H1 (cell line): ENCODE results near the gene CCDC171.

Experiments
- BACH1 ChIP-seq: IDR thresholded peaks from 2 replicates; pipeline ENCODE4 v1.6.1; 2012; ENCODE audit warnings: low read length, improper control_type of control experiment
- CREB1 ChIP-seq: IDR thresholded peaks from 2 replicates; pipeline ENCODE4 v1.6.1; 2012; ENCODE audit warnings: inconsistent platforms
- TF ChIP-seq, protein P1 (sequence below), 3 experiments: IDR thresholded peaks; 1 replicate in 2 of 3; 2 replicates in 1 of 3; pipeline versions ENCODE4 v1.5.1 to v1.6.1; 2011; ENCODE audit warnings: low read length in 3 of 3, mild to moderate bottlenecking in 3 of 3, inconsistent platforms in 2 of 3, low read depth in 1 of 3, moderate library complexity in 1 of 3; ENCODE audit not compliant: insufficient read depth in 1 of 3; ENCODE audit errors: control extremely low read depth in 1 of 3

DNA sequence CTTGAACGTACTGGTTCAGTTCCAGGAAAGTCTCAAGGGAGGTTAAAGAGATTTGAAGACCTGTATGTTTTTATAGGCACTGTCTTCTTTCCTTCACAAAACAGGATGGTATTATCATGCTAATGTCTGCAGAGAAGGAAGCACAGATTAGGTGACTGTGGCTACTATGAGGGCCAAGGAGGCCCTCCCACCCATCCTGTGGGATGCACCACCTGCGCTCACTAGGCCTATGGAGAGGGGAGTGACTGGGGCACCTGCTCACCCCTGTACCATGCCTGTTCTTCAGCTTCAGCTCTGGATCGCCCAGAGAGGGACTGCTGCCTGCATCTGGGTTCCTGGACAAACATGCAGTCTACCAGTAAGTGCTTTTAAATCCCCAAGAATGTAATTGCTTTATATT lies 469.4 kb downstream of the CCDC171 start:
- TF ChIP-seq CREB1 (no peak), BACH1 (no peak)
- TF ChIP-seq, protein P1, sequence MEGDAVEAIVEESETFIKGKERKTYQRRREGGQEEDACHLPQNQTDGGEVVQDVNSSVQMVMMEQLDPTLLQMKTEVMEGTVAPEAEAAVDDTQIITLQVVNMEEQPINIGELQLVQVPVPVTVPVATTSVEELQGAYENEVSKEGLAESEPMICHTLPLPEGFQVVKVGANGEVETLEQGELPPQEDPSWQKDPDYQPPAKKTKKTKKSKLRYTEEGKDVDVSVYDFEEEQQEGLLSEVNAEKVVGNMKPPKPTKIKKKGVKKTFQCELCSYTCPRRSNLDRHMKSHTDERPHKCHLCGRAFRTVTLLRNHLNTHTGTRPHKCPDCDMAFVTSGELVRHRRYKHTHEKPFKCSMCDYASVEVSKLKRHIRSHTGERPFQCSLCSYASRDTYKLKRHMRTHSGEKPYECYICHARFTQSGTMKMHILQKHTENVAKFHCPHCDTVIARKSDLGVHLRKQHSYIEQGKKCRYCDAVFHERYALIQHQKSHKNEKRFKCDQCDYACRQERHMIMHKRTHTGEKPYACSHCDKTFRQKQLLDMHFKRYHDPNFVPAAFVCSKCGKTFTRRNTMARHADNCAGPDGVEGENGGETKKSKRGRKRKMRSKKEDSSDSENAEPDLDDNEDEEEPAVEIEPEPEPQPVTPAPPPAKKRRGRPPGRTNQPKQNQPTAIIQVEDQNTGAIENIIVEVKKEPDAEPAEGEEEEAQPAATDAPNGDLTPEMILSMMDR (IDR thresholded peaks at IDR 0.05; ENCODE audit: control extremely low read depth in 1 of 3, insufficient read depth in 1 of 3, low read depth in 1 of 3, low read length in 3 of 3) = no peak
